Measurements from ENCODE around the gene ALOX5AP. TPM values are rescaled to one million over a fixed set of nuclear protein-coding genes. Genes with fewer than 3 reads are reported as not detected.

Gene ALOX5AP
- total and polyA plus RNA-seq, 10 of the 15 experiments (the other 5 are each of a cell fraction or from before 2014, with no cell fraction given) = 45.9 to 426 (median 109) TPM

DNA sequence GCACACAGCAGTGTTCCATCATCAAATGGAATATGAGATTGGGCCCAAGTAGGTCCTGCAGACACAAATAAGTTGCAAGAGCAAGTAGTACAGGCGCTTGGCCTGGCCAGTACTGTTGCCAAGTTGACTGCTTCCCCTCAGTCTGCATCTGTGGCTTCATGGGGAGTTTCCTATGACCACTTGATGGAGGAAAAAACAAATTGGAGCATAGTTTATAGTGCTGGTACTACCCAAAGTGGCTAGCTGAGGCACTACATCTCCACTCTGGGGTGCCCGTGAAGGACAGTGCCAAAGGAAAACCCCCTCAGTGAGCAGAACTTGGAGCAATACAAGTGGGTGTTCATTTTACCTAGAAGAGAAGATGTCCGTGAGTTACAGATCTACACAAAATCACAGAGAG, 10.6 kb upstream of the ALOX5AP start:
- Histone ChIP-seq H3K36me3 (ENCODE audit: control insufficient read depth in 2 of 2, insufficient read depth in 2 of 2, low read length in 1 of 2) (no peaks in the 10 kb centered on the region), H4K20me1 (ENCODE audit: control insufficient read depth, insufficient read depth) (no peaks in the 10 kb centered on the region), H2AFZ (ENCODE audit: control insufficient read depth, low read depth, low read length) (no peak overlapping the region), H3K79me2 (ENCODE audit: control insufficient read depth, insufficient read depth, low read length) (no peaks in the 10 kb centered on the region), H3K27ac (ENCODE audit: control insufficient read depth, insufficient read depth) (no peak overlapping the region), H3K4me2 (ENCODE audit: control insufficient read depth, insufficient read depth) (no peak overlapping the region), H3K9me3 (replicated peaks; ENCODE audit: control insufficient read depth, insufficient read depth, low read length) (no peaks in the 10 kb centered on the region; the same call in 2 of the 3 replicates), H3K27me3 (replicated peaks in 1 of 2; ENCODE audit: control insufficient read depth in 2 of 2, insufficient read depth in 2 of 2, low read length in 1 of 2) (no peaks in the 10 kb centered on the region), H3K4me1 (ENCODE audit: control insufficient read depth, insufficient read depth, low read length) (peaks cover 19% of the 10 kb centered on the region), H3K4me3 (no peak overlapping the region), H3K9ac (ENCODE audit: control insufficient read depth, insufficient read depth, low read length) (no peak overlapping the region)
- ChIA-PET RAD21 (ENCODE audit: unreplicated experiment) (no interaction called here), CTCF (no interaction called here), POLR2A (interaction anchor here (1.3 kb wide), 1 partner anchor 10 kb away, joined by 5 read pairs; the partner anchor contains the start of gene ALOX5AP), SMC1A (ENCODE audit: uncharacterized antibody, unreplicated experiment) (interaction anchor here (1.0 to 2.5 kb wide), 2 partner anchors 9 kb away, joined by 3 to 11 read pairs; no protein-coding TSS in a partner anchor)
- intact Hi-C loops (cut with micrococcal nuclease; ENCODE audit: unreplicated experiment) = no loop called here
- in situ Hi-C loops (cut with MboI) = no loop called here
- FAIRE-seq (no peak), DNase-seq (ENCODE audit: low read depth, low spot score) (no peak), ATAC-seq (peak; percentile 7; the same call in 2 of the 3 replicates)
- TF ChIP-seq, protein P1, sequence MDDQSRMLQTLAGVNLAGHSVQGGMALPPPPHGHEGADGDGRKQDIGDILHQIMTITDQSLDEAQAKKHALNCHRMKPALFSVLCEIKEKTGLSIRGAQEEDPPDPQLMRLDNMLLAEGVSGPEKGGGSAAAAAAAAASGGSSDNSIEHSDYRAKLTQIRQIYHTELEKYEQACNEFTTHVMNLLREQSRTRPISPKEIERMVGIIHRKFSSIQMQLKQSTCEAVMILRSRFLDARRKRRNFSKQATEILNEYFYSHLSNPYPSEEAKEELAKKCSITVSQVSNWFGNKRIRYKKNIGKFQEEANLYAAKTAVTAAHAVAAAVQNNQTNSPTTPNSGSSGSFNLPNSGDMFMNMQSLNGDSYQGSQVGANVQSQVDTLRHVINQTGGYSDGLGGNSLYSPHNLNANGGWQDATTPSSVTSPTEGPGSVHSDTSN (IDR thresholded peaks at IDR 0.05; ENCODE audit: insufficient replicate concordance, low read depth, low read length) = no peak
- no peak for TF ChIP-seq RCOR1 (conservative IDR thresholded peaks at IDR 0.05; ENCODE audit: low read depth, low read length)
- no TSS peak for BruUV-seq (replicated peaks)
- 93% methylated on average over 3 of the region's 3 CpGs for WGBS (ENCODE audit: insufficient coverage, insufficient replicate concordance, low lambda C conversion rate, missing lambda C conversion rate)

DNA sequence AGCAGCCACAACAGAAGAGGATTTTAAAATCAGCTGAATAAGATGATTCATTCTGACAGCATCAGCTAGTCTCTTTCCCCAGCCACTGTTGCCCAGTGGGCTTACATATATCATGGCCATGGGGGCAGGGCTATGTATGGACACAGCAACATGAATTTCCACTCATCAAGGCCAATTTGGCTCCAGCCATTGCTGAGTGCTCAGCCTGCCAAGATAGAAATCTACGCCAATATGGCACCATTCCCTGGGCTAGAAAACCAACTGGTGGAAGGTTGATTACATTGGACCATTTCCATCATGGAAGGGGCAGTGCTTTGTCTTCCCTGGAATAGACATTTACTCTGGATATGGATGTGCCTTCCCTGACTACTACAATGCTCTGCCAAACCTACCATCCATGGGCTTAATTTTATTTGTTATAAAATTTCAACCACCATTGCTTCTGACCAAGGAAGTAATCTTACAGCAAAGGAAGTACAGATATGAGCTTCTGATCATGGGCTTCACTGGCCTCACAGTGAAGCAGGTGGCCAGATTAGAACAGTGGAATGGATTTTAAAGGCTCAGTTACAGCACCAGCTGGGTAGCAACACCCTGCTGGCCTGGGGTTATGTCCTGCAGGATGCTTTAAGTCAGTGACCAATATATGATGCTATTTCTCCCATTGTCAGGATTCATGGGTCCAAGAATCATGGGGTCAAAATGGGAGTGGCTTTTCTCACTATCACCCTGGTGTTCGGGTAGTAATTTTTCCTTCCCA, 9.8 kb upstream of the ALOX5AP start:
- RAD21 ChIA-PET (ENCODE audit: unreplicated experiment) = no interaction called here
- no peaks in the 10 kb centered on the region for H3K79me2 ChIP-seq (ENCODE audit: control insufficient read depth, insufficient read depth, low read length)
- intact Hi-C loops (cut with micrococcal nuclease; ENCODE audit: unreplicated experiment) = no loop called here
- TF ChIP-seq, protein P2, sequence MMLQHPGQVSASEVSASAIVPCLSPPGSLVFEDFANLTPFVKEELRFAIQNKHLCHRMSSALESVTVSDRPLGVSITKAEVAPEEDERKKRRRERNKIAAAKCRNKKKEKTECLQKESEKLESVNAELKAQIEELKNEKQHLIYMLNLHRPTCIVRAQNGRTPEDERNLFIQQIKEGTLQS (IDR thresholded peaks at IDR 0.05; ENCODE audit: borderline replicate concordance, extremely low read depth, low read depth, low read length) = no peak
- TF ChIP-seq TCF12 (IDR thresholded peaks at IDR 0.05; ENCODE audit: low read depth, low read length) (no peak), LARP7 (IDR thresholded peaks at IDR 0.05) (no peak), EED (IDR thresholded peaks at IDR 0.05; ENCODE audit: low read depth) (no peak), FOXM1 (IDR thresholded peaks at IDR 0.05; ENCODE audit: low read depth, low read length) (no peak)
- TF ChIP-seq, protein P3, sequence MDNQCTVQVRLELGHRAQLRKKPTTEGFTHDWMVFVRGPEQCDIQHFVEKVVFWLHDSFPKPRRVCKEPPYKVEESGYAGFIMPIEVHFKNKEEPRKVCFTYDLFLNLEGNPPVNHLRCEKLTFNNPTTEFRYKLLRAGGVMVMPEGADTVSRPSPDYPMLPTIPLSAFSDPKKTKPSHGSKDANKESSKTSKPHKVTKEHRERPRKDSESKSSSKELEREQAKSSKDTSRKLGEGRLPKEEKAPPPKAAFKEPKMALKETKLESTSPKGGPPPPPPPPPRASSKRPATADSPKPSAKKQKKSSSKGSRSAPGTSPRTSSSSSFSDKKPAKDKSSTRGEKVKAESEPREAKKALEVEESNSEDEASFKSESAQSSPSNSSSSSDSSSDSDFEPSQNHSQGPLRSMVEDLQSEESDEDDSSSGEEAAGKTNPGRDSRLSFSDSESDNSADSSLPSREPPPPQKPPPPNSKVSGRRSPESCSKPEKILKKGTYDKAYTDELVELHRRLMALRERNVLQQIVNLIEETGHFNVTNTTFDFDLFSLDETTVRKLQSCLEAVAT (IDR thresholded peaks at IDR 0.05) = no peak
- TF ChIP-seq, protein P4, sequence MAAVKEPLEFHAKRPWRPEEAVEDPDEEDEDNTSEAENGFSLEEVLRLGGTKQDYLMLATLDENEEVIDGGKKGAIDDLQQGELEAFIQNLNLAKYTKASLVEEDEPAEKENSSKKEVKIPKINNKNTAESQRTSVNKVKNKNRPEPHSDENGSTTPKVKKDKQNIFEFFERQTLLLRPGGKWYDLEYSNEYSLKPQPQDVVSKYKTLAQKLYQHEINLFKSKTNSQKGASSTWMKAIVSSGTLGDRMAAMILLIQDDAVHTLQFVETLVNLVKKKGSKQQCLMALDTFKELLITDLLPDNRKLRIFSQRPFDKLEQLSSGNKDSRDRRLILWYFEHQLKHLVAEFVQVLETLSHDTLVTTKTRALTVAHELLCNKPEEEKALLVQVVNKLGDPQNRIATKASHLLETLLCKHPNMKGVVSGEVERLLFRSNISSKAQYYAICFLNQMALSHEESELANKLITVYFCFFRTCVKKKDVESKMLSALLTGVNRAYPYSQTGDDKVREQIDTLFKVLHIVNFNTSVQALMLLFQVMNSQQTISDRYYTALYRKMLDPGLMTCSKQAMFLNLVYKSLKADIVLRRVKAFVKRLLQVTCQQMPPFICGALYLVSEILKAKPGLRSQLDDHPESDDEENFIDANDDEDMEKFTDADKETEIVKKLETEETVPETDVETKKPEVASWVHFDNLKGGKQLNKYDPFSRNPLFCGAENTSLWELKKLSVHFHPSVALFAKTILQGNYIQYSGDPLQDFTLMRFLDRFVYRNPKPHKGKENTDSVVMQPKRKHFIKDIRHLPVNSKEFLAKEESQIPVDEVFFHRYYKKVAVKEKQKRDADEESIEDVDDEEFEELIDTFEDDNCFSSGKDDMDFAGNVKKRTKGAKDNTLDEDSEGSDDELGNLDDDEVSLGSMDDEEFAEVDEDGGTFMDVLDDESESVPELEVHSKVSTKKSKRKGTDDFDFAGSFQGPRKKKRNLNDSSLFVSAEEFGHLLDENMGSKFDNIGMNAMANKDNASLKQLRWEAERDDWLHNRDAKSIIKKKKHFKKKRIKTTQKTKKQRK (IDR thresholded peaks at IDR 0.05; ENCODE audit: low read depth, low read length) = no peak

More for the DNA sequence above, 9.8 kb upstream of the ALOX5AP start:
- no peaks in the 10 kb centered on the region for H3K36me3 ChIP-seq (ENCODE audit: control insufficient read depth in 2 of 2, insufficient read depth in 2 of 2, low read length in 1 of 2)
- no peak overlapping the region for H3K9ac ChIP-seq (ENCODE audit: control insufficient read depth, insufficient read depth, low read length)
- DNase-seq (ENCODE audit: low read depth, low spot score) (no peak), FAIRE-seq (no peak), ATAC-seq (no peak)
- SMC1A ChIA-PET (ENCODE audit: uncharacterized antibody, unreplicated experiment) = interaction anchor here (0.6 to 2.5 kb wide), 5 partner anchors 8 to 20 kb away, joined by 3 to 11 read pairs (median 3); no protein-coding TSS in a partner anchor
- POLR2A ChIA-PET = interaction anchor here (0.6 kb wide), 1 partner anchor 9 kb away, joined by 3 read pairs; no protein-coding TSS in a partner anchor
- no TSS peak for BruUV-seq (replicated peaks)
- H3K4me1 ChIP-seq (ENCODE audit: control insufficient read depth, insufficient read depth, low read length) = peaks cover 13% of the 10 kb centered on the region
- no peak overlapping the region for H3K4me2 ChIP-seq (ENCODE audit: control insufficient read depth, insufficient read depth)
- H3K27ac ChIP-seq (ENCODE audit: control insufficient read depth, insufficient read depth) = no peak overlapping the region
- no peak overlapping the region for H2AFZ ChIP-seq (ENCODE audit: control insufficient read depth, low read depth, low read length)
- CTCF ChIA-PET = interaction anchor here (0.9 to 1.8 kb wide), 2 partner anchors 8 to 40 kb away, joined by 3 to 4 read pairs; no protein-coding TSS in a partner anchor
- no peaks in the 10 kb centered on the region for H3K27me3 ChIP-seq (replicated peaks in 1 of 2; ENCODE audit: control insufficient read depth in 2 of 2, insufficient read depth in 2 of 2, low read length in 1 of 2)
- no peaks in the 10 kb centered on the region; the same call in 2 of the 3 replicates for H3K9me3 ChIP-seq (replicated peaks; ENCODE audit: control insufficient read depth, insufficient read depth, low read length)
- no peaks in the 10 kb centered on the region for H4K20me1 ChIP-seq (ENCODE audit: control insufficient read depth, insufficient read depth)
- in situ Hi-C loops (cut with MboI) = no loop called here
- WGBS (ENCODE audit: insufficient coverage, insufficient replicate concordance, low lambda C conversion rate, missing lambda C conversion rate) = 94% methylated on average over 2 of the region's 2 CpGs
- H3K4me3 ChIP-seq = no peak overlapping the region

Measured in GM12878 (cell line).